ENCODE measurements around the gene ALDH1A1. TPM values are rescaled to one million over a fixed set of nuclear protein-coding genes. Genes with fewer than 3 reads are reported as not detected.

Gene ALDH1A1
- total RNA-seq, 1 donor from 2014 or later, result 10.9 TPM

DNA sequence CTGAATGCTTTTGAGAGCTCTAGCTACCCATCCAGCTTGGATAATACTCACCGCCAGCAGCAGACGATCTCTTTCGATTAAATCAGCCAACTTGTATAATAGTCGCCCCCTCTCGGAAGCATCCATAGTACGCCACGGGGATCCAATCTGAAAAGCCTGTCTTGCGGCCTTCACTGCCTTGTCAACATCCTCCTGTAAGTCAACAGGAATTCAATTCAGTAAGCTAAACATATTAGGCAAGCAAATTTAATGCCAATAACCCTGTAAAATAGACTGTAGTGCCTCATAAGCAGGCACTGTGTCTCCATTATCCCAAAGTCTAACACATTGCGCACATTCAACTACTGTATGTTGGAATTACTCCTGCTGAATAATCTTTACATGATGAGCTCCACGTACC lies 22.0 kb downstream of the ALDH1A1 start:
- no peak for DNase-seq (ENCODE audit: low spot score in 2 of 2, unreplicated experiment in 2 of 2)
- Mint-ChIP-seq H3K27ac (no peak overlapping the region), H3K4me3 (no peak overlapping the region), H3K27me3 (ENCODE audit: low read depth) (no peaks in the 10 kb centered on the region), H3K36me3 (no peaks in the 10 kb centered on the region), H3K4me1 (peaks cover 4% of the 10 kb centered on the region), H3K9me3 (peaks cover 16% of the 10 kb centered on the region)
- TF ChIP-seq, protein P1, sequence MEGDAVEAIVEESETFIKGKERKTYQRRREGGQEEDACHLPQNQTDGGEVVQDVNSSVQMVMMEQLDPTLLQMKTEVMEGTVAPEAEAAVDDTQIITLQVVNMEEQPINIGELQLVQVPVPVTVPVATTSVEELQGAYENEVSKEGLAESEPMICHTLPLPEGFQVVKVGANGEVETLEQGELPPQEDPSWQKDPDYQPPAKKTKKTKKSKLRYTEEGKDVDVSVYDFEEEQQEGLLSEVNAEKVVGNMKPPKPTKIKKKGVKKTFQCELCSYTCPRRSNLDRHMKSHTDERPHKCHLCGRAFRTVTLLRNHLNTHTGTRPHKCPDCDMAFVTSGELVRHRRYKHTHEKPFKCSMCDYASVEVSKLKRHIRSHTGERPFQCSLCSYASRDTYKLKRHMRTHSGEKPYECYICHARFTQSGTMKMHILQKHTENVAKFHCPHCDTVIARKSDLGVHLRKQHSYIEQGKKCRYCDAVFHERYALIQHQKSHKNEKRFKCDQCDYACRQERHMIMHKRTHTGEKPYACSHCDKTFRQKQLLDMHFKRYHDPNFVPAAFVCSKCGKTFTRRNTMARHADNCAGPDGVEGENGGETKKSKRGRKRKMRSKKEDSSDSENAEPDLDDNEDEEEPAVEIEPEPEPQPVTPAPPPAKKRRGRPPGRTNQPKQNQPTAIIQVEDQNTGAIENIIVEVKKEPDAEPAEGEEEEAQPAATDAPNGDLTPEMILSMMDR (IDR thresholded peaks at IDR 0.05; ENCODE audit: unreplicated experiment), result no peak

DNA sequence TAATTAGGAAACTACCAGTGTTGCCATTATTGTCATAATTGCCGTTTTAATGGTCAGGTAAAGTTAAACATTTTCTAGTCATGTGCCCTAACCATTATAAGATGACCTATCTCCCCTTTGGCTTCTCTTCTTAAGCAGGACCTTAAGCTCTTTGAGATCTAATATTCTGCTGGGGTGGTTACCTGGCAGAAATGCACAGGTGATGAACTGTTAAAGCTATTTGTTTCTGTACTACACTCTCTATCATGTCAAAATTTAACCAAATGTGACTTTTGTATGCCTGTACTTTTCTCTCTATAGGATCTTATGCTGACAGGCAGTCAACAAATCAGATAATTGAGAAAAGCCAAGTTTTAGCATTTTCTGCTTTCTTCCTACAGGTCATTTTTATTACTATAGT lies 23.3 kb downstream of the ALDH1A1 start:
- no peak overlapping the region for H3K4me3 Mint-ChIP-seq
- TF ChIP-seq, protein P1 (IDR thresholded peaks at IDR 0.05; ENCODE audit: unreplicated experiment), result no peak
- H3K9me3 Mint-ChIP-seq, result peaks cover 15% of the 10 kb centered on the region
- peaks cover 4% of the 10 kb centered on the region for H3K4me1 Mint-ChIP-seq
- DNase-seq (ENCODE audit: low spot score in 2 of 2, unreplicated experiment in 2 of 2), result no peak
- H3K27ac Mint-ChIP-seq, result no peak overlapping the region
- no peaks in the 10 kb centered on the region for H3K27me3 Mint-ChIP-seq (ENCODE audit: low read depth)
- H3K36me3 Mint-ChIP-seq, result no peaks in the 10 kb centered on the region

DNA sequence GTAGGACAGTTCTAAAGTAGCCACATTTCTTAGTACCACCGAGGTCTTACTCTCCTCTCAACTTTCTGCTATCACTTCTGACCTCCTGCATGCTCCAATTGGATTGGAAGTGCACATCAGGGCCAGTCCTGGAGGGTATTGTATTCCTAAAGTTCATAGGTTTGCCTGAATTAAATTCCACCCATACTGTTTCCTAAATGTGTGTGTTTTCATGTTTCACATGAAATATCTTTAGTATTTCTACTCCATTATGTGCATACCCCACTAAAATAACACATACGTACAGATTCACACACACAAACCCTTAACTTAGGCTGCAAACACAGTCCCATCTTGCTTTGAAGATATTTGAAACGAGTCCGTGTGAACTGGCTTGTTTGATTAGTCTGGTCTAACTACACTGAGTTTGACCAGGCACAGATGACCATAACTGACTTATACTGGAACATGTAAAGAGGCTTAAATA lies 24.8 kb downstream of the ALDH1A1 start:
- TF ChIP-seq, protein P1 (IDR thresholded peaks at IDR 0.05; ENCODE audit: unreplicated experiment), result no peak
- H3K36me3 Mint-ChIP-seq, result no peaks in the 10 kb centered on the region
- H3K27me3 Mint-ChIP-seq (ENCODE audit: low read depth), result no peaks in the 10 kb centered on the region
- no peak for DNase-seq (ENCODE audit: low spot score in 2 of 2, unreplicated experiment in 2 of 2)
- no peak overlapping the region for H3K27ac Mint-ChIP-seq
- peaks cover 4% of the 10 kb centered on the region for H3K4me1 Mint-ChIP-seq
- no peak overlapping the region for H3K4me3 Mint-ChIP-seq
- peaks cover 9% of the 10 kb centered on the region for H3K9me3 Mint-ChIP-seq

DNA sequence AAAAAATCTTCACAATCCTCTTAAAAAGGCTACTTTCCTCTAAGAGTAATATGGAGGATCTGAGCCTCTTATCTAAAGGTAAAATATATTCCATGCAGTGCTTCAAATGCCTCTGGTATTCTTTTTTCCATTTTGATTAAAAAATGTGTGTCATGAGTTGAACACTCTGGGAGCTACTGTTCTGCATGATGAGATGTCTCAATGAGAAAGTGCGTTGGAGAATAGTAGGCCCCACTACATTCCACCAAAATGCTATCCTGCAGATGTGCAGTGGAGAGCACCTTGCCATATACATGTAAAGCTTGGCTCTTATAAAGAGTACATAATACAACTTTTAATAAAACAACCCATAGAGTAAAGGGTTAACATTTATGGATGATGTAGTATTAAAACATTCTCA lies 26.3 kb downstream of the ALDH1A1 start:
- TF ChIP-seq, protein P1 (IDR thresholded peaks at IDR 0.05; ENCODE audit: unreplicated experiment), result no peak
- Mint-ChIP-seq H3K9me3 (peaks cover 9% of the 10 kb centered on the region), H3K4me1 (no peaks in the 10 kb centered on the region), H3K36me3 (no peaks in the 10 kb centered on the region), H3K4me3 (no peak overlapping the region), H3K27ac (no peak overlapping the region), H3K27me3 (ENCODE audit: low read depth) (no peaks in the 10 kb centered on the region)
- no peak for DNase-seq (ENCODE audit: low spot score in 2 of 2, unreplicated experiment in 2 of 2)

DNA sequence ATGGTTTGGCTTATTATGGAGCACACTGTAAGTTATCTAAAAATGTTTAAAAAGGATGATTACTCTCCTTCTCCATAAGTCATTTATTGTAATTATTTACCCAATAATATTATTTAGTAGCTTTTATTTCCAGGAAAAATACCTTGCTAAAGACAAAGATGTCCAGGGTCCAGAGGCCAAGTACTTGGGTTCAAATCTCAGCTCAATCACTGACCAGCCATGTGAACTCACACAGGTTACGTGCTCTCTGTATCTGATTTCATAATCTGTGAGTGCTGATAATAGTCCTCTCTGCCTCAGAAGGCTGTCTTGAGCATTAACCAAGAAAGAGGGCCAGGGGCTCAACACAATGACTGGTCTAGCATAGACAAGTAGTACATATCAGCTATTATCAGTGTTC lies 27.0 kb downstream of the ALDH1A1 start:
- H3K27ac Mint-ChIP-seq, result no peak overlapping the region
- H3K36me3 Mint-ChIP-seq, result no peaks in the 10 kb centered on the region
- TF ChIP-seq, protein P1 (IDR thresholded peaks at IDR 0.05; ENCODE audit: unreplicated experiment), result no peak
- H3K9me3 Mint-ChIP-seq, result peaks cover 9% of the 10 kb centered on the region
- no peaks in the 10 kb centered on the region for H3K27me3 Mint-ChIP-seq (ENCODE audit: low read depth)
- no peak overlapping the region for H3K4me3 Mint-ChIP-seq
- no peaks in the 10 kb centered on the region for H3K4me1 Mint-ChIP-seq
- DNase-seq (ENCODE audit: low spot score in 2 of 2, unreplicated experiment in 2 of 2), result no peak

Data from mesothelial cell of epicardium (in vitro differentiated cells).